ENCODE data around the gene SLC6A20. TPM values are rescaled to one million over a fixed set of nuclear protein-coding genes. Genes with fewer than 3 reads are reported as not detected.

Gene SLC6A20
- total RNA-seq (2022) (not detected in 2 replicates), Bru-seq, nascent RNA (percentile 10 among the genes with signal in this experiment), BruChase-seq, experiment 1, labeled RNA remaining after a 6-hour chase (percentile 11 among the genes with signal in this experiment), BruChase-seq, experiment 2, labeled RNA remaining after a 2-hour chase (percentile 8 among the genes with signal in this experiment)
- long read RNA-seq: 0 reads

DNA sequence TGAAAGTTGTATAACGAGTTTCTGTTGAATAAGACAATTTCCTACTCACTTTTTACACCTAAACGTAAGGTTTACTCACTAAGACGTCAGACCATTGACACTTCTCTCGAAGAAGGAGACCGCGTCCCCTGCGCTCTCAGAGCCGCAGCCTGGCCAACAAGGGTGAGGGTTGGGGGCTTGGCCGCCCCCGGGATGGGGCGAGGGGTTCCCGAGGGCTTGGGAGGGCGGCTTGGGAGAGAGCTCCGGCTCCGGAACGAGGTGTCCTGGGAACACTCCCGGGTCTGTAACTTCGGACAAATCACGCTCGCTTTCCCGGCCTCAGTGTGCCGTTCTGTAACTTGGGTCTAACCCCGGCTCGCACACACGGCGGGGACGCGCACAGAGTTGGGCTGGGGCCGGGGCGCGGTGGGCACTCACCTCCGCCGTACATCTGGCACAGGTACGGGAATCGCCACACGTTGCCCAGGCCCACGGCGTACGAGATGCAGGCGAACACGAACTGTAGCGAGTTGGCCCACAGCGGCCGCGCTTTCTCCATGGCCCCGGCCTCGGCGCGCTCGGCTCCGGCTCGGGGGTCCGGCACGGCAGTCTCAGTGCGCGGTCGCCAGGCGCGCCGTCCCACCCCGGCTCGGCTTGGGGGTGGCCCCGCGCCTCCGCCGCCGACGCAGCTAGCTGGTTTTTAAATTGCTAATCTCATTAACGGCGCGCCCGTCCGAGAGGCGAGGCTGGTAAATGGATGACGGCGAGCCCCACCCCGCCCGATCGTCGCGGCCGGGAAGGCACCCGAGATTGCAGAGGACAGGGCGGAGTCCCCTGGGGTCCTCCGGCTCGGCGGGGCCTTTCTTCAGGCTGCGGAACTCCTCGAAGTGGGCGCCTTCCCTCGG lies at the start of gene SLC6A20:
Gene SLC6A20, minus strand, starts transcription at position 655 of the 884 bp plus-strand sequence. Its CDS starts 117 bp downstream, at position 538.
- Mint-ChIP-seq H3K9me3 (ENCODE audit: unreplicated experiment) (no peaks in the 10 kb centered on the region), H3K4me1 (ENCODE audit: insufficient read depth, unreplicated experiment) (no peaks in the 10 kb centered on the region), H3K27ac (ENCODE audit: low read depth, unreplicated experiment) (no peak within 1 kb of the TSS), H3K4me3 (ENCODE audit: unreplicated experiment) (no peak within 1 kb of the TSS), H3K36me3 (ENCODE audit: insufficient read depth, unreplicated experiment) (no peaks in the 10 kb centered on the region), H3K27me3 (ENCODE audit: insufficient read depth, unreplicated experiment) (peaks cover 41% of the 10 kb centered on the region)
- TF ChIP-seq, protein P1, sequence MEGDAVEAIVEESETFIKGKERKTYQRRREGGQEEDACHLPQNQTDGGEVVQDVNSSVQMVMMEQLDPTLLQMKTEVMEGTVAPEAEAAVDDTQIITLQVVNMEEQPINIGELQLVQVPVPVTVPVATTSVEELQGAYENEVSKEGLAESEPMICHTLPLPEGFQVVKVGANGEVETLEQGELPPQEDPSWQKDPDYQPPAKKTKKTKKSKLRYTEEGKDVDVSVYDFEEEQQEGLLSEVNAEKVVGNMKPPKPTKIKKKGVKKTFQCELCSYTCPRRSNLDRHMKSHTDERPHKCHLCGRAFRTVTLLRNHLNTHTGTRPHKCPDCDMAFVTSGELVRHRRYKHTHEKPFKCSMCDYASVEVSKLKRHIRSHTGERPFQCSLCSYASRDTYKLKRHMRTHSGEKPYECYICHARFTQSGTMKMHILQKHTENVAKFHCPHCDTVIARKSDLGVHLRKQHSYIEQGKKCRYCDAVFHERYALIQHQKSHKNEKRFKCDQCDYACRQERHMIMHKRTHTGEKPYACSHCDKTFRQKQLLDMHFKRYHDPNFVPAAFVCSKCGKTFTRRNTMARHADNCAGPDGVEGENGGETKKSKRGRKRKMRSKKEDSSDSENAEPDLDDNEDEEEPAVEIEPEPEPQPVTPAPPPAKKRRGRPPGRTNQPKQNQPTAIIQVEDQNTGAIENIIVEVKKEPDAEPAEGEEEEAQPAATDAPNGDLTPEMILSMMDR (IDR thresholded peaks at IDR 0.05; ENCODE audit: unreplicated experiment): no peak
- BruUV-seq (replicated peaks): no TSS peak
- no peak for DNase-seq (ENCODE audit: unreplicated experiment)
- ChIA-PET CTCF (no interaction called here), POLR2A (no interaction called here)
- intact Hi-C loops (cut with micrococcal nuclease): no loop called here

- H3K27me3 Mint-ChIP-seq (ENCODE audit: insufficient read depth, unreplicated experiment): peaks cover 67% of the 10 kb centered on the region
- POLR2A ChIA-PET: interaction anchor here (0.6 to 0.9 kb wide), 2 partner anchors 12 to 141 kb away, joined by 3 read pairs; no protein-coding TSS in a partner anchor
- TF ChIP-seq, protein P1 (IDR thresholded peaks at IDR 0.05; ENCODE audit: unreplicated experiment): no peak
Measured at GRCh38 chr3:45844616-45845015, 48.3 kb upstream of the SLC6A20 start.

DNA sequence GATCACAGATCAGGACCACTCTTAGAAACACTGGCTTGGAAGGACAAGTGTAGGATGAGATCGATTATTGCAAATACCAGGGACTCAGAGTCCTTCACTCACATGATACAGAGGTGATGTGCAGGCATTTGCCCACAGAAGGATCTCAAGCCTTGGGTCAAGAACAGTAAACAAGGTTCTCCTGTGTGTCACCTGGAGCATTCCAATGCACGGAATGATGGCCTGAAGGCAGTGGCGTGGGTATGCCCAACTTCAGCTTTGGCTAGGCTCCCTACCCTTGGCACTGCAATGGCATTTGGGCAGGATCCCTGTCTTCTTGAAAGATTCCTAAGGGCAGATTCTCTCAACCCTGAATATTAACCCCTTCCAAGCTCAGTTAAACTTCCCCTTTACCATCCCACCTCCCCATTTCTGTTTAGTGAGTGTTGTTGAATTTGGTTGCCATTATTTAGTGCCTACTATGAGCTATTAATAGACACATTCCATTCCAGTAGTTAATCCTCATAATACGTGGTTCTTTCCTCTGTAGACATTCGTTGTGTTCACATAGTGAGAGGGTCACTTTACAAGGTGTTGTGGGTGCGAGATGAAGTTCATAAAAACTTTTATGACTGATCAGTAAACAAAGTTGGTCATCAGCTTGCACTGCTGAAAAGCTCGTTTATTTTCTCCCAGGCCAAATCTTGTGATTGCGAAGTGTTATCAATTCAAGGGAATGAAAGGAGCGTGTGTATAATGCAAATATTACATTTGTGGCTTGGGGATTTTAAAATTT lies 46.7 kb upstream of the SLC6A20 start:
- TF ChIP-seq, protein P1 (IDR thresholded peaks at IDR 0.05; ENCODE audit: unreplicated experiment): no peak
- no TSS peak for BruUV-seq (replicated peaks)
- Mint-ChIP-seq H3K27me3 (ENCODE audit: insufficient read depth, unreplicated experiment) (peaks cover 51% of the 10 kb centered on the region), H3K4me1 (ENCODE audit: insufficient read depth, unreplicated experiment) (peaks cover 24% of the 10 kb centered on the region), H3K27ac (ENCODE audit: low read depth, unreplicated experiment) (no peak overlapping the region), H3K4me3 (ENCODE audit: unreplicated experiment) (peak overlapping the region; percentile 94), H3K36me3 (ENCODE audit: insufficient read depth, unreplicated experiment) (peaks cover 4% of the 10 kb centered on the region), H3K9me3 (ENCODE audit: unreplicated experiment) (no peaks in the 10 kb centered on the region)
- POLR2A ChIA-PET: interaction anchor here (0.9 to 3.5 kb wide), 9 partner anchors 8 to 262 kb away, joined by 3 to 26 read pairs (median 10); partner anchors contain the start of gene SACM1L
- DNase-seq (ENCODE audit: unreplicated experiment): no peak
- CTCF ChIA-PET: interaction anchor here (0.6 to 1.1 kb wide), 4 partner anchors 9 to 548 kb away, joined by 3 to 5 read pairs (median 4); no protein-coding TSS in a partner anchor
- intact Hi-C loops (cut with micrococcal nuclease): loop anchor here (5.0 kb wide), 2 partner anchors 84 to 234 kb away; no protein-coding TSS in a partner anchor

More at GRCh38 chr3:45844616-45845015, 48.3 kb upstream of the SLC6A20 start:
- DNase-seq (ENCODE audit: unreplicated experiment): no peak
- peaks cover 13% of the 10 kb centered on the region for H3K4me1 Mint-ChIP-seq (ENCODE audit: insufficient read depth, unreplicated experiment)
- peaks cover 4% of the 10 kb centered on the region for H3K36me3 Mint-ChIP-seq (ENCODE audit: insufficient read depth, unreplicated experiment)
- BruUV-seq (replicated peaks): no TSS peak
- H3K27ac Mint-ChIP-seq (ENCODE audit: low read depth, unreplicated experiment): no peak overlapping the region
- H3K4me3 Mint-ChIP-seq (ENCODE audit: unreplicated experiment): no peak overlapping the region
- CTCF ChIA-PET: interaction anchor here (0.5 to 0.6 kb wide), 2 partner anchors 26 to 533 kb away, joined by 3 read pairs; no protein-coding TSS in a partner anchor
- H3K9me3 Mint-ChIP-seq (ENCODE audit: unreplicated experiment): no peaks in the 10 kb centered on the region
- intact Hi-C loops (cut with micrococcal nuclease): loop anchor here (5.0 kb wide), 2 partner anchors 83 to 233 kb away; no protein-coding TSS in a partner anchor

Measured in MCF 10A (cell line).